GM19035 (cell line): ENCODE measurements around the gene ITPR3.
A peak's percentile ranks its signal among the peaks of the same experiment; 100 is the strongest.

Experiments used
- ATAC-seq: cut with Tn5 transposase; IDR thresholded peaks from one replicate; pipeline ENCODE4 v1.9.1; 2021; ENCODE audit not compliant: unreplicated experiment

The ITPR3 gene

DNA sequence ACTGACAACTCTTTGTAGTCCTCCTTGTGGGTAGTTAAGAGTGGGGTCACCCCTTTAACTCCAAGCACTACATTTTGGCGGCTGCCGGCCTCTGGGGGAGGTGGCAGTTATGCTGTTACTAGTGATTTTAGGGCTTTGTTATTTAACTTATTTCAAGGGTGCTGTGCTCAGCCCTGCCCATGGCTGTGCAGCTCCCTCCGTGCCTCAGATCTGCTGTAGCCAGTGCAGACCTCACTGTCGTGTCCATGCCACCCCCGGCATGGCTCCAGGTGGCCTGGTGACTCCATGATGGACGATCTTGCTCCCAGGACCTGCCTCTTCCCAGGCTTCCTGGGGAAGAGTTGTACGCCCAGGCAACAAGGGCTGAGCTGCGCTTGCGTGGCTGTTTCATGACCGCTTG is 75.0 kb downstream of the ITPR3 start:
- no peak for ATAC-seq

DNA sequence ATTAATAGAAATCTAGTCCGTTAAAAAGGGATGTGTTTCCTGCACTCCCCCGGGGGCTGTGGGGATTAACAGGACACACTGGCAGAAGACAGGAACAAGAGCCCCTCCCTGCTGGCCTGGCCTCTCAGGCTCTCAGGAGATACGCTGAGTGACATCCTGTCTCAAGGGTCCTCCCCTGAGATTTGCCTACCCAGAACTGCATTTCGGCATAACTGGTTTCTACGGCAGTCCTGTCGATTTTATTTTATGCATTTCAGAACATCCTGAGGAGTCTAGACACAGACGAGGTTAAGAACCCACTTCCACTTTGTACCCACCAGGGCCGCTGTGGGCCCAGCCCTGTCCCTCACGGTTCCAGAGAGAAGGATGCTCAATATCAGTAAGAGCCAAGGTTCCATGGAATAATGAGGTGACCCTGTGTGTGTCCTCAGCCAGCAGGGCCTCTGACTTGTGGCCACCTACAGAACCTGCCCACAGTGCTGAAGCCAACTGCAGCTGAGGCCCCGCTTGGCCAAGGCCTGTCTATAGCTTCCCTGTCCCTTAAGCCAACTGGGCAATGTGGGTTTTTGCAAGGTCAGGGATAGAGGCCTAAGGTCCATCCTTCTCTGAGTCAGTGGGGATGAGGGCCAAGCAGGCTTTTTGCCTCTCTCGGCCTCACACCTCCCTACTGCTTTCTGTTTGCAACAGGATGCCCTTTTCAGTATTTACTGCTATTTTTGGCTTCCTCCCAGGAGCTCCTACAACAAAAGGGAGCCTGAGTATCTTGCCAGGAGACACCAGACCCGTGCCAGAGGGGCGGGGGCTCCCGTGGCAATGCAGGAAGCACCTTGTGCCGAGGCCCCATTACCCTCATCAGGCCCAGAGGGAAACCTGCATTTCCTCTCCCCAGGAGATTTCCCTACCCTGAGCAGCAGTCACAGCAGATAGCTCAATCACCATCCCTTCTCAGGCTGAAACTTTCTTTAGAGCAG is 75.7 kb downstream of the ITPR3 start:
- ATAC-seq: no peak

DNA sequence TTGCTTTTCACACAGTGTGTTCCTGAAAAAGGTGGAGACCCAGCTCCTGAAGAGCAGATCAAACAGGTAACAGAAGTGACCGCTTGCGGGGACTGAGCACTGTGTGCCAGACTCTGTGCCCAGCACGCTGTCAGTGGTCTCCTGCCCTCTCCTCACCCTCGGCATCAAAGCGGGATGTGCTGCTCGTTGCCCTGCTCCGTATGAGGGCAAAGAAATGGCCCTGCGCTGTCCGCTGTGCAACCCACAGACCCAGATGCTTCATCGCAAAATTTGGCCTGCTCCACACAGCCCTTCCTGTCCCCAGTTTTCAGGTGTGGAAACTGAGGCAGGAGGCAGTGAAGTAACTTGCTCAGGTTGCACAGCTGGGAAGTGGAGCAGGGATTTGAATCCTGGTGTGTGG is 76.7 kb downstream of the ITPR3 start:
- no peak for ATAC-seq

DNA sequence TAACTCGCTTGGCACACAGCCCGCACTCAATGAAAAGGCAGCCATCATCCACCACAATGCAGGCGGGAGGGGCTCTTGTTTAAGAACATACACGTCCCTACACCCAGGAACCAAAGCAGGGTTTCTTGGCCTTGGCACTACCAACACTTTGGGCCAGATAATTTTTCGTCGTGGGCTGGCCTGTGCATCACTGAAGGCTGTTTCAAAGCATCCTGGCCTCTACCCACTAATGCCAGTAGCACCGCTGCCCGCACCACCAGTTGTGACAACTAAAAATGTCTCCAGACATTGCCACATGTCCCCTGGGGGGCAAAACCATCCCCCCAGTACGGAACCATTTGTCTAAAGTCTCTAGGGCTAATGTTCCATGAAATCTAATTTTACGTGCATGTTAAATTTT is 77.4 kb downstream of the ITPR3 start:
- ATAC-seq: no peak

DNA sequence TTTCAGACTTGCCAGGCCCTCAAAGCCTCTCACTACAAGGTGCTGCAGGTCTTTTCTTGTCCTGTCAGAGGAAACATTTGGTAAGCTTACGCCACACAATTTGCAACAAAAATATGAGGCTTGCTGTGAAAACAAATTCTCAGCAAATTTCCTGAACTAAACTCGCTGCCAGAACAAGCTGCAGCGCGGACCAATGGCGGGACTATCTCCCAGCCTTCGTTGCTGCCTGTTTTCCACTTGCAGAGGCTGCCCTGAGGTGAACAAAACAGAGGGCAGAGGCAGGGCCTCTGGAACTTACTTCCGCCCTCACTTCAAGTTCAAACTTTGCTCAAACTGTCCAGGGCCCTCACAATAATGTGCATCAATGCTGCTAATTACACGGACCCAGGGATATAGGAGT is 78.0 kb downstream of the ITPR3 start:
- ATAC-seq: no peak

DNA sequence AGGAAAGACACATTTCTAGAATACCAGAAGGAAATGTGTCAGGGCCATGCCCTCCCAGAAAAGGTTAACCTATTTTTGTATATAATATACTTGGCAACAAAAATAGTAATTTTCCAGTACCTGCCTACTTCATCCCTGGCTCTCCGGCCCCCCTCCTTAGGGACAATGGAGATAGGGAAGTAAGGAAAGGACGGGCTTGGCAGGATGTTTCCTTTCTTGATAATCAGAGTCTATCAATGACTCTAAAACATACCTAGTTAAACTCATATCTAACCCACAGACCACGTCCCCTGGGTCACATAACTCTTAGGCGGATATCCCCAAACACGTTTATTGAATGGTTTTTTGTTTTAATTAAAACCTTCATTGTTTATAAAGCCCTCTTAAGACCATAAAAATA is 78.6 kb downstream of the ITPR3 start:
- no peak for ATAC-seq

DNA sequence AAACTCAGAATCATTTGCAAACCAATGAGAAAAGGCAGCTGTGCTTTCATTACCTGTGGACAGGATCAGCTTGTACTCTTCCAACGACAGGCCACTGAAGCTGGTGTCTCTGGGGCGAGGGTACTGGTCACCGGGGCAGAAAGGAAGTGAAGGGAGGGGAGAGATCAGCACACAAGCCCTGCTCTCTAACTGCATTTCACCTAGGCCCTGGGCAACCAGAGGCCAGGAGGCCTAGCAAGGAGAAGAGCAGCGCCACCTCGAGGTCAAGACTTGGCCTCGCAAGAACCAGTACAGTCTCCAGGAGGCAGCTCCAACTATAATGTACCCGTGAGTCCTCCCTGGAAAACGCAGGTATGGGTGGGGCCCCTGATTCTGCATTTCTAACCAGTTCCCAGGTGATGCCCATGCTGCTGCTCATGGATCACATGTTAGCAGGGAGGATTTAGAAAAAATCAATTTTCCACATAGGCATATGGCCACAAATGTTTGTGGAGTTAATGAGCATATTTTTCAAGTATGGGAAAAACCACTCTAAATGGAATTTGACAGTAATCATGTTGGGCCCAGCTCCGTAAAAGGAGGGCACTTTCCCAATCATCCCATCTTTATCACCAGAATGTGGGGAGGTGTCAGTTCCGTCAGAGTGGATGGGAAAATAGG is 79.4 kb downstream of the ITPR3 start:
- ATAC-seq: no peak

DNA sequence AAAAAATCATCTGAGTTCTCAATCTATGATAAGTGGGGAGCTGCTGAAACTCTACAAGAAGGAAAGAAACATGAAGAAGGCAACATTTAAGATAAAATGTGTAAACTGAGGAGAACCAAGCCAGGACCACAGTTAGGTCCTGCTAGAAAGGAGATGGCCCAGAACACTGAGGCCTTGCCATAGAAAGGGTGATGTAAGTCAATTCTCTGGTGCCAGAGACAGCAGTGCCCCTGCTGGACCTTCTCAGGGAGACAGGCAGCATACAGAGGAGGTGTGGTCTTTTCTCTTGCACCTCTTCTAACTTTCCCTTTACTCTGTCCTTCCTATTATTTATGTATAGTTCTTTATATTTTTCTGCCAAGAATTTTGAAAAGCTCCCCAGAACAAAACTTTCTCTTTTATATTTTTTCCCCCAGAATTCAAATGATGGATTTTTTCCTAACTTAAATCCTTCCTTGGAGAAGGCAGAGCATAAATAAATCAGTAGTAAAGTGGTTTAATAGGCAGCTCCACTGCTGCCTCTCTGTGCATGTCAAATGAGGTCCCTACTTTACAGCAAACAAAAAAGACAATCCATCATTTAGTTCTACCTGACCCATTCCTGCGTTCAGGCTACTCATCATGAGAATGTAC is 81.3 kb downstream of the ITPR3 start:
- no peak for ATAC-seq

DNA sequence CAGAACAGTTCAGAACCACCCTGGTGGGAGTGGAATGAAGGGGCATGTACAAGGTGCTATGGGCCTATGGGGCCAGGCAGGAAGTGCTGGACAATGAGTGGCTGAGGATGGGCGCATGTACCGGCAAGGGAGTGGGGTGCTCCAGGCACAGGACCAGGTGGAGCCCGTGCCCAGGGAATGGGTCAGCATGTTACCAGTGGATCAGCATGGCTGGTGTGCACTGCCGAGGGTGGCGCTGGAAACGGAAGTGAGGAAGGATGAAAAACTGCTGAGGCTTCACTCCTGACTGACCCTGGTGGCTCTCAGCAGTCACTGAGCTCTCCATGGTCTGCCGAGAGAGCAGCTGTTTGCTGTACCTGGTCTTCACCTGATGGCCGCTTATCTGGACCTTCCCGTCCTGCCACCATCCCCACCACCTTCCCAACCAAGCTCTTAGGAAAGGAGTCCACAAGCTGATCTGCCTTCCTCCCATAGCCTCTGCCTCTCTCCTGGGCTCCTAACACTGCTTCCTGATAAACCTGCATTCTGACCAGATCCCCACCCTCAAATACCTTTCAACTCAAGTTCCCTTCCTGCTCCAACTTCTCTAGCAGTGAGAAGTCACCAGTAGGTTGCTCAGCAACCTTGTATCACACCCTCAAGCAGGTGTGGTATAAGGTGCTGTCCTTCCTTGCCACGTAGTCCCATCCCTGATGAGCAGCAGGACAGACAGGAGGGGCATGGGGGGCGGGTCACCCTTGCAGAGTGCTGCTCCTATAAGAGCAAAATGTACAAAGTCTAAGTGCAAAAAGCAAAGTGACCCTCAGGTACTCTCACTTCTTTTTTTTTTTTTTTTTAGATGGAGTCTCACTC is 83.3 kb downstream of the ITPR3 start:
- ATAC-seq: no peak

DNA sequence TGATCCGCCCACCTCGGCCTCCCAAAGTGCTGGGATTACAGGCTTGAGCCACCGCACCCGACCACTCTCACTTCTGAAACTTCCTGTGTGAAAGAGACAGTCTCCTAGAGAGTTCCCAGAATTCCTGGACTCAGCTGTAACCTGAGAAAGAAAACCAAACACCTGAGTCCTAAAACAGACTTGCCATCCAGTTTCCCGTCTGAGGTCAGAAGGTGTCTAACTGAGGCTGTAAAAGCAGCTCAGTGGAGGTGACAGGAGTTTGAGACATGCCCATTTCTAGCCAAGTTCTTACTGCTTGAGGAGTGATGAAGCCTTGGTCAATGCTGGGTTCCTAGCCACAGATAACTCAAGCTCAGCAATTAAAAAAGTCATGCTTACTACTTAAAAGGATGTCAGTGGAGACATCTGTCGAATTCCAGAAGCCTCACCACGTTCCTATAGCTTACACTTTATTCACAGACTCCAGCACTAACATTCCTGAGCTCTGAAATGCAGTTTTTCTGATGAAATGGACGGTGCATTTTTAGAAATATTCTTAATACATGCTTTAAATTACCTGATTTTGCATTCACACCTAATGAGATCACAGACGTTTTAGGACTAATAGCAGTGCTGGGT is 84.3 kb downstream of the ITPR3 start:
- no peak for ATAC-seq

DNA sequence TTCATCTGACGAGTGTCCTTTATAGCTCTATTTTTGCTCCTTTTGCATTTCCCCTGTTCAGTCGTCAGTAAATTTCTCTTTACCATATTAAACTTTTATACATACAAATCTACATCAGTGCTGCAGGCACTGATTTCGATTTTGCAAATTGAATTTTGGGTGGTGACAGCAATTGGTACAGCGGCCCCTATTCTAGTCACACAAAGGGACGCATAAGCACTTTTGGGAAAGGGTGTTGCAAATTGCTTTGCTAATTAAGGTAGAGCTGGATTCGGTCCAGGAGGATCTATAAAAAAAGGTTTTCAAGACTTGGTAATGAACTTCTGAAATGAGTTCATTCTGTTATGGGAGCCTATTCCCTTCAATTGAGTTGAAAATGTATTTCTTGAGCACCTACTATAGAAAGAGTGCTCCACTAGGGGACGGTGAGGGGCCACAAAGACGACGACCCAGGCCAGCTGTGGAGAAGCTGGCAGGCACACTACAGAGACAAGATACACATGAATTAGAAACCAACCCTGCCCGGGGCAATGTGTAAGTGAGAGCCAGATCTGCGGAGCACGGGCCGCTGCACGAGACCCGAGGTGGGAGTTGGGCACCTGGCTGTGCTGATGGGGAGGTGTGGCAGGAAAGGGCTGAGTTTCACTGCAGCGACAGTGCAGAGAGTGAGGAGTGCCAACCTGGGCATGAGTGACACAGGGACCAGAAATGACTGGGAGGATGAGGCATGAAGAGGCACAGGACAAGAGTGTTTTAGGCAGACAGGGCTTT is 85.0 kb downstream of the ITPR3 start:
- ATAC-seq: no peak

DNA sequence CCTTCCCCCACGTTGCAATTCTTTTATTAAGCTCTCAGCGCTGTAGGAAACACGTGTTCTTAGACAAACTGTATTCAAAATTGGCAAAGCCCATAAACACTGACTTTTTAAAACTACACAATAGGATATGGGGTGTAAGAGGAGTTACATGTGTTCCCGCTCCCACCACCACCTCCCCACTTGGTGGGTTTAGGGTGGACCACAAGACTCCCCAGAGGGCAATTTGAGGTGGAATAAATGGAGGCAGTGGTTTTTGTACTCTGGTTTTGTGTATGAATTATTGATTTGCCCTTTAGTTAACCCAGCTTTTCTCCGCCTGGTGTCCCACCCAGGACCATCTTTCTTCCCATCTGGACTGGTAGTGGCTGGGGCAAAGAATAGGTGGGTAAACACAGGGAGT is 86.6 kb downstream of the ITPR3 start:
- ATAC-seq: no peak

DNA sequence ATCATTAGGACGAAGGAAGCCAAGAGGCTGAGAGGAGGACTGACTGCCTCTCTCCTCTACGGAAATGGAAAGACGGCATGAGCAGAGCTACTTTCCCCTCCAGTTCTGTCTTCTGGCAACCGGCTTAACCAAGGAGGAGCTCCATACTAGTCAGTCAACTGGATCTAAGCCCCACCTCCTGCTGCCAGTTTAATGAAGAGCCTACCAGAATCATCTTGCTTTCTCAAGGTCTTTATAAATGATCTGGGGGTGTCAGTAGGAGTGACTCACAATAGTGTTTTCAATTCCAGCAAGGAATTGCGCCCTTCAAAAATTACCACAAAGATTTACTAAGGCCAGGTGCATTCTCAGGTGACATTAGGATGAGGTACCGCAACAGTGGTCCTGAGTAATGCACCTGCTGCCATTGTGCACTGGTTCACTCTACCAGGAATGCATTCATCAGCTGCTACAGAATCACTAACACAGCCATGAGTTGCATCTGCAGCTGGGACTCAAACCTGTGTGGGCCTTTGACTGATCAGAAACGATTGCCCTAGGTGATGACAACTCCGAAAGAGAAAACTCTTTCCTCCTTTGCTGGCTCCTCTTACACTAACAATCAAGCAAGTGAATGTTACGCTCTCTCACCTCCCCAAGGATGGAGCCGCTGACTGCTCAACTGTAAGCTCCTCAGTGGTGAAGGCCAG is 87.5 kb downstream of the ITPR3 start:
- no peak for ATAC-seq

DNA sequence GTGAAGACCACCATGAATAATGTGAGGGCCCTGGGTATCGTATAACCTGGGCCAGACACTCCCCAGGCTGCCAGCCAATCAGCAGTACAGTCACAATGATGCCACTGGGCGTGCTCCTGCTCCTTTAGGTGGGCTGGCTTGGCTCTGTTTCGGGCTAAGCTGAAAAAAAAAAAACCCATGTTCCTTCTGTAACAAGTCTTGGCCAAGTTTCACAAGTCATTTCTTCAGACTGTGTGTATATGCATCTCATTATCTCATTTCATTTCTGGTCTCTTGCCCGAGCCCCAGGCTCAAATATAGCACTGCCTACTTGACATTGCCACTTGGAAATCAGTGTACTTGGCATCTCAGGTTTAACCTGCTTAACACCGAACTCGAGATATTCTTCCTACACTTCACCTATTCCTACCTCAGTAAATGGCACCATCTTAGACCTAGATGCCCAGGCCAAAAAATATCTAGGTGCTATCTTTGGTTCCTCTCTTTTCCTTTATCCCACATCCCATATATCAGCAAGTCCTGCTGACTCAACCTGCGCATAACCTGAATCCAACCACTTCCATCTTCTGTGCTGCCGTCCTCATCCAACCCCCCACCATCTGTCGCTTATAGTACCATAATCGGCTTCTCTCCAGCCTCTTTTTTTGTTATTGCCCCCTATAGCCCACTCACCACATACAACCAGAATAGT is 88.6 kb downstream of the ITPR3 start:
- ATAC-seq: no peak

DNA sequence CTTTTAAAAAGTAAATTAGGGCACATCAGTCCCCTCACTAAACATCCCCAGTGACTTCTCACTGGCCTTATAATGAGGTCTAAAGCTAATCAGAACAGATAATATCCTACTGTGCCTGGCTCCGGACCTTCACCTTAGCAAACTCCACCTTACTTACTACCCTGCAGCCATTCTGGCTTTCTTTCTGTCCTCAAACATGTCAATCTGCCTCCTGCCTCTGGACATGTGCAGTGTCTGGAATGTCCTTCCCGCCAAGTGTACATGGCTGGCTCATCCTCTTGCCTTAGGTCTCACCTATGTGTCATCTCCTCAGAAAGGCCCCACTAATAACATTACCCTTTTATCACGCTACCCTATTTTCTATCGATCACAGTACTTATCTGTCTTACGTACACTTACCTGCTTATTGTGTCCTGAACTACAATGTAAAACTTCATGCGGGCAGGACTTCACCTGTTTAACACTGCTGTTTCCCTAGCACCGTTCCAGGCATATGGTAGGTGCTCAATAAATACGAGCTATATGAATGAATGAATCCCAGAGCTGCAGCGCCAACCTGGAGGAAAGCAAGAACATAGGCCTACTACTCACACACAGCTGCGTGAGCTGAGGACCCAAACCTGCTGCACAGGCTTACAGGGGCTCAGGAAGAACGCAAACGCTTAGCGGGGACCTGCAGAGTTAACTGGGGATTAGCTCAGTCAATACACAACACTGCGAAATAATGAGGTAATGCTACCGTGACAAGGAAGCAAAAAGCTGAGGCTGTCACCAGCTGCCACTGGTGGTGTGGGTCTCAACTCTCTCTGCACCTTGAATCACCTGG is 89.4 kb downstream of the ITPR3 start:
- ATAC-seq: peak; percentile 8

DNA sequence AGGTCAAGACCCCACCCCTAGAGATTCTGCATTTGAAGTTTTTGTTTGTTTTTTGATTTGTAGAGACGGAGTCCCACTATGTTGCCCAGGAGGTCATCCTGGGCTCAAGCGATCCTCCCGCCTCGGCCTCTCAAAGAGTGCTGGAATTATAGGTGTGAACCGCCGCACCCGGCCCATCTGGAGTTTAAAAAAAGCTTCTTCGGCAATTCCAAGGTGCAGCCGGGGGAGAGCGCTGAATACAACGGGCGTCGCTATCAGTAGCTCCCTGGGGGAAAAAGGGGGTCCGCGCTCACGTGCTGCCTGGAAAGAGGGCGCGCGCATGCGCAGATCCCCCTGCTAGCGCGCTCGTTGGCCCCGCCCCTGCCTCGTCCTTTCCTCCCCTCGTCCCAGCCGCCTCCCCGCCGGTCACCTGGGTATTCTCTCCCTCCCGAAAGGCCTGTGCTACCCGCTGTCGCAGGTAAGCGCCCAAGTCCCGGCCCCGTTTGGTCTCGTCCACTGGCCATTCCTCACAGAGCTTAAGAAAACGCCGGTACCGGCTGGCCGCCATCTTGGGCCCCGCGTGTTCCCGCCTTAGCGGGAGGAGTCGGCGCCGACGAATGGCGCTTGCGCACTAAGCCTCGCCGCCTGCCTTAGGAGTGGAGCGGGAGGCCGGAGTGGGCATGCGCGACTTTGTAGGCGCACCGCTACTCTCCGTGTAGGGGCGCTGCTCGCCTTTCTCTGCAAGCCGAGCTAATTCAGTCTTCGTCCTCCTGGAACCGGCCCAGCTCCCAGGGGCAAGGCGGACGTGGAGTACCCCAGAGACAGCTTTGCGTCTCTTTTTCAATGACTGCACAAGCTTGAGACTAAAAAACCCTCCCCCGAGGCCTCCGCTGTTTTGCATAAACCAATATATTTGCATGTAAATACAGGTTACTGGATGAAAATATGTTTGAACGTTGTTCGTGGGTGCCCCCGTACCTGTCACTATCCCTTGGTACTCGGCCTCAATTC is 90.3 kb downstream of the ITPR3 start, which contains the start of gene UQCC2:
Gene UQCC2, minus strand, starts transcription at position 561 of the 990 bp plus-strand sequence. Its CDS starts 14 bp downstream, at position 547.
- peak; percentile 92 for ATAC-seq
